Endothelial cell of umbilical vein (primary cell): ENCODE results near the gene SHCBP1. TPM values are rescaled to one million over a fixed set of nuclear protein-coding genes. Genes with fewer than 3 reads are reported as not detected.
A peak's percentile ranks its signal among the peaks of the same experiment; 100 is the strongest.

Experiments
- BruUV-seq: library from RNA; stranded (reverse); fragments of 400-500 nt; replicated peaks from 2 replicates; lab custom pipeline; 2021; lab: Mats Ljungman, UMichigan
- CTCF ChIA-PET: fragments of 300-600, 350-600 bp; sonication (Branson Sonifier 250); formaldehyde crosslinking; loops from one replicate; lab custom pipeline; 2021; ENCODE audit warnings: antibody characterized with exemption, inconsistent platforms; lab: Charles Lee
- POLR2A ChIA-PET: fragments of 300-600, 350-600 bp; sonication (Branson Sonifier 250); formaldehyde crosslinking; loops from one replicate; lab custom pipeline; 2021; ENCODE audit warnings: antibody characterized with exemption, inconsistent platforms; lab: Charles Lee
- DNase-seq: peaks from one replicate; pipeline ENCODE4 v3.0.0-alpha.2; 2011; ENCODE audit warnings: low read depth, low spot score
- FAIRE-seq: peaks from 2 replicates; lab custom pipeline; 2011; peaks lifted over from hg19 to GRCh38; lab: Jason Lieb, UNC
- H2AFZ ChIP-seq: 2 replicates; pipeline ENCODE4 v1.6.0; 2012; ENCODE audit warnings: low read depth, low read length, control low read depth, inconsistent platforms
- H3K27ac ChIP-seq: 2 replicates; pipeline ENCODE4 v1.5.1; 2011; ENCODE audit warnings: low read depth, mild to moderate bottlenecking, control low read depth, low read length, moderate library complexity; ENCODE audit not compliant: insufficient read depth
- H3K27me3 ChIP-seq, 2 experiments: 2 replicates each; pipeline versions ENCODE4 v1.6.0 to v1.6.1; 2011; ENCODE audit warnings: low read length in 2 of 2, mixed read lengths in 1 of 2; ENCODE audit not compliant: control insufficient read depth in 2 of 2, insufficient read depth in 2 of 2
- H3K36me3 ChIP-seq, 2 experiments: 2 replicates in 1 of 2; 3 replicates in 1 of 2; pipeline ENCODE4 v1.5.1; 2011; ENCODE audit warnings: low read length in 2 of 2, mild to moderate bottlenecking in 1 of 2, moderate library complexity in 1 of 2; ENCODE audit not compliant: control insufficient read depth in 2 of 2, insufficient read depth in 2 of 2; ENCODE audit errors: extremely low read depth in 1 of 2
- H3K4me1 ChIP-seq: 3 replicates; pipeline ENCODE4 v1.5.1; 2011; ENCODE audit warnings: mild to moderate bottlenecking, low read length; ENCODE audit not compliant: control insufficient read depth, insufficient read depth; ENCODE audit errors: extremely low read depth
- H3K4me2 ChIP-seq: 2 replicates; pipeline ENCODE4 v1.6.1; 2011; ENCODE audit warnings: low read length, control low read depth, mixed read lengths; ENCODE audit not compliant: insufficient read depth
- H3K4me3 ChIP-seq, 3 experiments: fragments of 200-600 bp in 1 of 3; sonication (generic), shearing (Covaris generic) in 1 of 3; replicated peaks in 1 of 3; 2 replicates each; pipeline ENCODE4 v1.5.1; 2011 to 2016; ENCODE audit warnings: control low read depth in 3 of 3, low read length in 3 of 3, mild to moderate bottlenecking in 2 of 3, inconsistent platforms in 1 of 3, low read depth in 1 of 3, moderate library complexity in 1 of 3; ENCODE audit not compliant: insufficient read depth in 1 of 3
- H3K79me2 ChIP-seq: 2 replicates; pipeline ENCODE4 v1.6.0; 2012; ENCODE audit warnings: low read length, inconsistent platforms; ENCODE audit not compliant: control insufficient read depth, insufficient read depth
- H3K9ac ChIP-seq: replicated peaks from 2 replicates; pipeline ENCODE3; 2011; ENCODE audit warnings: low read length, control low read depth; ENCODE audit not compliant: insufficient read depth; ENCODE audit errors: extremely low read depth
- H3K9me1 ChIP-seq: replicated peaks from 3 replicates; pipeline ENCODE4 v1.6.0; 2011; ENCODE audit warnings: mild to moderate bottlenecking, low read length; ENCODE audit not compliant: control insufficient read depth, insufficient read depth; ENCODE audit errors: extremely low read depth
- H3K9me3 ChIP-seq: replicated peaks from 2 replicates; pipeline ENCODE4 v1.5.1; 2012; ENCODE audit warnings: low read length, inconsistent platforms; ENCODE audit not compliant: control insufficient read depth, insufficient read depth
- H4K20me1 ChIP-seq: replicated peaks from 2 replicates; pipeline ENCODE3; 2011; ENCODE audit warnings: mild to moderate bottlenecking, low read length; ENCODE audit not compliant: control insufficient read depth, insufficient read depth; ENCODE audit errors: extremely low read depth
- EZH2 ChIP-seq: IDR thresholded peaks from 2 replicates; pipeline ENCODE4 v1.6.1; 2012; ENCODE audit warnings: borderline replicate concordance, low read depth, mild to moderate bottlenecking, moderate library complexity, low read length, inconsistent platforms; ENCODE audit not compliant: severe bottlenecking
- FOS ChIP-seq: IDR thresholded peaks from 2 replicates; pipeline ENCODE4 v1.6.1; 2011; ENCODE audit warnings: mild to moderate bottlenecking, low read length, moderate library complexity, borderline replicate concordance; ENCODE audit not compliant: insufficient read depth
- GATA2 ChIP-seq: IDR thresholded peaks from 2 replicates; pipeline ENCODE4 v1.7.0; 2011; ENCODE audit warnings: low read depth, mild to moderate bottlenecking, moderate library complexity, mixed read lengths, low read length; ENCODE audit not compliant: insufficient read length, insufficient read depth
- JUN ChIP-seq: IDR thresholded peaks from 2 replicates; pipeline ENCODE4 v1.6.1; 2011; ENCODE audit warnings: borderline replicate concordance, low read depth; ENCODE audit not compliant: insufficient read length, insufficient read depth
- MYC ChIP-seq: IDR thresholded peaks from one replicate; pipeline ENCODE4 v1.6.1; 2011; ENCODE audit warnings: mild to moderate bottlenecking, low read depth, low read length
- POLR2A ChIP-seq: IDR thresholded peaks from 2 replicates; pipeline ENCODE4 v1.6.1; 2012; ENCODE audit warnings: low read depth, mild to moderate bottlenecking, control low read depth, low read length
- POLR2AphosphoS5 ChIP-seq: IDR thresholded peaks from 2 replicates; pipeline ENCODE4 v1.6.1; 2012; ENCODE audit warnings: low read depth, mild to moderate bottlenecking, control low read depth, low read length, moderate library complexity; ENCODE audit not compliant: insufficient read depth
- dilution Hi-C: fragments of 300-500 bp; cut with MboI; formaldehyde crosslinking; loops from one replicate; pipeline ENCODE4 v1.15.0; 2019; ENCODE audit warnings: low sequenced_read_pairs; ENCODE audit not compliant: extremely low pct_ligation_motif_present
- intact Hi-C: fragments of 100-400 bp; cut with micrococcal nuclease; formaldehyde crosslinking; loops from one replicate; pipeline ENCODE4 v1.10.0; 2022
- polyA plus RNA-seq, 4 experiments: library from polyadenylated mRNA; depleted of rRNA in 3 of 4; stranded (reverse) in 3 of 4; unstranded in 1 of 4; fragments of >200 nt; gene quantifications; 2 replicates each; pipeline versions ENCODE4 v1.2.1 to v1.2.3, GENCODE V29; 2011 to 2012; ENCODE audit warnings: missing spikeins in 1 of 4
- total RNA-seq: library from RNA; stranded (reverse); gene quantifications from 2 replicates; pipeline ENCODE4 v1.2.3, GENCODE V29; 2021
- TF ChIP-seq, protein P1 (sequence below): IDR thresholded peaks from 2 replicates; pipeline ENCODE4 v1.6.1; 2011; ENCODE audit not compliant: insufficient read depth, insufficient read length
- TF ChIP-seq, protein P2 (sequence below), 2 donors: IDR thresholded peaks; 1 replicate in 1 of 2; 2 replicates in 1 of 2; pipeline ENCODE4 v1.5.1; 2011; ENCODE audit warnings: low read length in 2 of 2, mild to moderate bottlenecking in 2 of 2, moderate library complexity in 2 of 2, control low read depth in 1 of 2, inconsistent platforms in 1 of 2, low read depth in 1 of 2; ENCODE audit not compliant: insufficient read depth in 1 of 2; ENCODE audit errors: extremely low read depth in 1 of 2

SHCBP1 gene
- total and polyA plus RNA-seq, 2 donors (not counting 3 experiments of a cell fraction or from before 2014, with no cell fraction given): 13.9 to 44.9 TPM

DNA sequence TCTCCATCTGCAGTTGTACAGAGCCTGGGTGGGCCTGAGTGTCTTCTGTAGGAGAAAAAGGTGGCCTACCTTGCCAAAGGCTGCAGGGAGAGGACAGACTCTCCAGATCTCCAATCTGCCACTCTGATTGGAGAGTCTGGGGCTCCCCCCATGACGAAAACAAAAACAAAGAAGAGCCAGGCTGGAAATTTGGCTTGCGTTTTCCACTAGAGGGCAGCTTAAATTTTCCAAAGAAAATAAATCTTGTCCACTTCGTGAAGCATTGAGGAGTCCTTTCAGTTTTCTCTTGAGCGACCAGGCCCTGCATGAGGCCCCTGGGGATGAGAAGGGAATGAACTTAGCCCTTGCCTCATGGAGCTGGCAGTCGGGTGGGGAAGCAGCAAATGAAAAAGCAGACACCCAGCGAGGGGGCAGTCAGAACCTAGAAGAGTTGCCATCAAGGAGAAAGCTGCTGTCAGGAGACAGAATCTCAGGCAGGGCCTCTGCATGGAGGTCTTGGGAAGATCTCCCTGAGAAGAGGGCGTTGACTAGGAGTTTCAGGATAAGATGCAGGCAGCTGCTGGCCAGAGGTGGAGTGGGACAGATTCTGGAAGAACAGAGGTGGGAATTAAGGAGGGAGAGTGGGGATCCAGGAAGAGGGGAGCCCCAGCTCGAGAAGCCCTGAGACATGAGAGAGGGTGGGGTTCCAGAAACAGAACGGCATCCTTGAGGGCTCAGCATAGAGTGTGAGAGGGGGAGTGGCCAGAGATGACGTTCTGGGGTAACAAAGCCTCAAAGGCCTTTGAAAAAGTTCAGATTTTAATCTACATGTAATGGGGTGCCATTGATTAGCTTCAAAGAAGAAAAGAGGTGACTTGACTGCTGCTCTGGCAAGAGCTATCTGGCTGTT is 8.4 kb upstream of the SHCBP1 start:
- dilution Hi-C loops (no loop called here), intact Hi-C loops (loop anchor here (10.0 kb wide), 1 partner anchor 1535 kb away; no protein-coding TSS in a partner anchor)
- no peaks in the 10 kb centered on the region for H3K4me1 ChIP-seq
- H3K9ac ChIP-seq: no peak overlapping the region
- no peaks in the 10 kb centered on the region for H3K36me3 ChIP-seq
- H3K9me3 ChIP-seq: no peaks in the 10 kb centered on the region
- no peaks in the 10 kb centered on the region for H3K9me1 ChIP-seq
- no peaks in the 10 kb centered on the region for H3K79me2 ChIP-seq
- BruUV-seq: no TSS peak
- H3K27ac ChIP-seq: no peak overlapping the region
- TF ChIP-seq, protein P1, sequence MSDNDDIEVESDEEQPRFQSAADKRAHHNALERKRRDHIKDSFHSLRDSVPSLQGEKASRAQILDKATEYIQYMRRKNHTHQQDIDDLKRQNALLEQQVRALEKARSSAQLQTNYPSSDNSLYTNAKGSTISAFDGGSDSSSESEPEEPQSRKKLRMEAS: no peak
- TF ChIP-seq, protein P2, sequence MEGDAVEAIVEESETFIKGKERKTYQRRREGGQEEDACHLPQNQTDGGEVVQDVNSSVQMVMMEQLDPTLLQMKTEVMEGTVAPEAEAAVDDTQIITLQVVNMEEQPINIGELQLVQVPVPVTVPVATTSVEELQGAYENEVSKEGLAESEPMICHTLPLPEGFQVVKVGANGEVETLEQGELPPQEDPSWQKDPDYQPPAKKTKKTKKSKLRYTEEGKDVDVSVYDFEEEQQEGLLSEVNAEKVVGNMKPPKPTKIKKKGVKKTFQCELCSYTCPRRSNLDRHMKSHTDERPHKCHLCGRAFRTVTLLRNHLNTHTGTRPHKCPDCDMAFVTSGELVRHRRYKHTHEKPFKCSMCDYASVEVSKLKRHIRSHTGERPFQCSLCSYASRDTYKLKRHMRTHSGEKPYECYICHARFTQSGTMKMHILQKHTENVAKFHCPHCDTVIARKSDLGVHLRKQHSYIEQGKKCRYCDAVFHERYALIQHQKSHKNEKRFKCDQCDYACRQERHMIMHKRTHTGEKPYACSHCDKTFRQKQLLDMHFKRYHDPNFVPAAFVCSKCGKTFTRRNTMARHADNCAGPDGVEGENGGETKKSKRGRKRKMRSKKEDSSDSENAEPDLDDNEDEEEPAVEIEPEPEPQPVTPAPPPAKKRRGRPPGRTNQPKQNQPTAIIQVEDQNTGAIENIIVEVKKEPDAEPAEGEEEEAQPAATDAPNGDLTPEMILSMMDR (IDR thresholded peaks at IDR 0.05; ENCODE audit: extremely low read depth in 1 of 2, insufficient read depth in 1 of 2, low read depth in 1 of 2, low read length in 2 of 2): peak; percentile 30 to 44
- CTCF ChIA-PET: interaction anchor here (0.6 to 1.6 kb wide), 9 partner anchors 9 to 1535 kb away, joined by 3 to 7 read pairs (median 5); partner anchors contain the start of gene SHCBP1
- FAIRE-seq (peak; percentile 83), DNase-seq (peak; percentile 36)
- no peaks in the 10 kb centered on the region for H3K27me3 ChIP-seq
- H3K4me3 ChIP-seq: no peak overlapping the region
- peak overlapping the region; percentile 34 for H2AFZ ChIP-seq
- no peak overlapping the region for H3K4me2 ChIP-seq
- POLR2A ChIA-PET: interaction anchor here (0.6 kb wide), 1 partner anchor 31 kb away, joined by 5 read pairs; no protein-coding TSS in a partner anchor
- H4K20me1 ChIP-seq: no peaks in the 10 kb centered on the region

DNA sequence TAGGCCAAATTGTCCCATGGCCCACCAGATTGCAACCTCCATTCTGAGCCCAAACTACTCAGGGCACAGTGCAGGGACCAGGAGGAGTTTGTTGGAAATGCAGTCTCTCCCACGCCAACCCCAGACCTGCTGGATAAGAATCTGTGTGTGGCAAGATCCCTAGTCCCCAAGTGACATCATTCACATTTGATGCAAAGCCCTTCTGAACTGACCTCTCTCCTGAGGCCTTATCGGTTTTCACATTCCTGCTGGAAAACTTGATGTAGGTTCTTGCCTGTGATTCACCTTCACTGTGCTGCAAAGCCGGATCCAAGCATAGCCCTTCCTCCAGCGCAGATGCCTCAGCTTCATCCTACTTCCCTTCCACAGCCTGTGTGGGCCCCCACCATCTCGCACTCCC is 6.6 kb upstream of the SHCBP1 start:
- DNase-seq: no peak
- H3K9me3 ChIP-seq: no peaks in the 10 kb centered on the region
- POLR2A ChIA-PET: no interaction called here
- no peak overlapping the region for H3K4me2 ChIP-seq
- intact Hi-C loops: loop anchor here (10.0 kb wide), 1 partner anchor 1537 kb away; no protein-coding TSS in a partner anchor
- H3K79me2 ChIP-seq: no peaks in the 10 kb centered on the region
- CTCF ChIA-PET: no interaction called here
- H3K9me1 ChIP-seq: no peaks in the 10 kb centered on the region
- dilution Hi-C loops: no loop called here
- H3K27me3 ChIP-seq: no peaks in the 10 kb centered on the region
- H4K20me1 ChIP-seq: no peaks in the 10 kb centered on the region
- H3K36me3 ChIP-seq: no peaks in the 10 kb centered on the region
- no peaks in the 10 kb centered on the region for H3K4me1 ChIP-seq
- no peak overlapping the region for H3K4me3 ChIP-seq
- FAIRE-seq: no peak
- no peak overlapping the region for H3K27ac ChIP-seq
- TF ChIP-seq MYC (no peak), POLR2AphosphoS5 (no peak), POLR2A (no peak), EZH2 (no peak), GATA2 (no peak), JUN (no peak), FOS (no peak)
- TF ChIP-seq, protein P2 (IDR thresholded peaks at IDR 0.05; ENCODE audit: extremely low read depth in 1 of 2, insufficient read depth in 1 of 2, low read depth in 1 of 2, low read length in 2 of 2): no peak
- TF ChIP-seq, protein P1: no peak
- no peak overlapping the region for H3K9ac ChIP-seq
- no peak overlapping the region for H2AFZ ChIP-seq
- BruUV-seq: no TSS peak
